ENCODE measurements around the gene CIAPIN1.
"Not testable (repeated sequence)": the region's sequence is repeated elsewhere in the genome, so short reads cannot be mapped to it uniquely, and the experiment has no call there.

The CIAPIN1 gene

GRCh38 chr16:57405097-57405496, 42.1 kb downstream of the CIAPIN1 start:
- no peak overlapping the region for H3K4me3 ChIP-seq (ENCODE audit: low read depth, low read length)
- TF ChIP-seq CTCF (IDR thresholded peaks at IDR 0.05; ENCODE audit: borderline replicate concordance, insufficient read depth, low read depth, low read length), result no peak

GRCh38 chr16:57403965-57404817, 43.0 kb downstream of the CIAPIN1 start, which contains the start of gene CCL17:
Gene CCL17 (plus strand): TSS chr16:57404767. CDS start chr16:57413933, 9,166 bp downstream.
- no peak within 1 kb of the TSS for H3K4me3 ChIP-seq (ENCODE audit: low read depth, low read length)
- no peak for TF ChIP-seq CTCF (IDR thresholded peaks at IDR 0.05; ENCODE audit: borderline replicate concordance, insufficient read depth, low read depth, low read length)

GRCh38 chr16:57401943-57402640, 45.1 kb downstream of the CIAPIN1 start:
- no peak overlapping the region for H3K4me3 ChIP-seq (ENCODE audit: low read depth, low read length)
- no peak for TF ChIP-seq CTCF (IDR thresholded peaks at IDR 0.05; ENCODE audit: borderline replicate concordance, insufficient read depth, low read depth, low read length)

GRCh38 chr16:57397493-57397892, 49.7 kb downstream of the CIAPIN1 start:
- not testable (repeated sequence) for H3K4me3 ChIP-seq (ENCODE audit: low read depth, low read length)

- no peak overlapping the region for H3K4me3 ChIP-seq (ENCODE audit: low read depth, low read length)
- no peak for TF ChIP-seq CTCF (IDR thresholded peaks at IDR 0.05; ENCODE audit: borderline replicate concordance, insufficient read depth, low read depth, low read length)
These were observed 50.4 kb downstream of the CIAPIN1 start for GRCh38 chr16:57396786-57397185.

- TF ChIP-seq CTCF (IDR thresholded peaks at IDR 0.05; ENCODE audit: borderline replicate concordance, insufficient read depth, low read depth, low read length), result no peak
- H3K4me3 ChIP-seq (ENCODE audit: low read depth, low read length), result no peak overlapping the region
These were observed 52.2 kb downstream of the CIAPIN1 start for GRCh38 chr16:57395026-57395425.

GRCh38 chr16:57394444-57394843, 52.7 kb downstream of the CIAPIN1 start:
- no peak overlapping the region for H3K4me3 ChIP-seq (ENCODE audit: low read depth, low read length)
- TF ChIP-seq CTCF (IDR thresholded peaks at IDR 0.05; ENCODE audit: borderline replicate concordance, insufficient read depth, low read depth, low read length), result no peak
